OCI-LY3 (cell line): ENCODE measurements around the gene TTI1.

ENCODE experiments used
- CTCF ChIP-seq: fragments of 200-600, 300-600 bp; sonication (generic); IDR thresholded peaks from 2 replicates; pipeline ENCODE4 v1.5.1; 2014; ENCODE audit warnings: antibody characterized with exemption, low read length, low read depth
- EZH2phosphoT487 ChIP-seq: fragments of 200-600 bp; shearing (Covaris generic); IDR thresholded peaks from 2 replicates; pipeline ENCODE4 v1.6.1; 2018; ENCODE audit warnings: antibody characterized with exemption, mixed run types, low read depth

- no peak for TF ChIP-seq CTCF
- TF ChIP-seq EZH2phosphoT487: no peak
Observed at GRCh38 chr20:37943033-37943432, 90.2 kb downstream of the TTI1 start.
